Fibroblast of the aortic adventitia (primary cell): ENCODE results near the gene MMP24. TPM values are rescaled to one million over a fixed set of nuclear protein-coding genes. Genes with fewer than 3 reads are reported as not detected.

Source experiments
- DNase-seq: peaks from one replicate; pipeline ENCODE4 v3.0.0-alpha.2; 2010; ENCODE audit warnings: low read depth
- H3K4me3 ChIP-seq: 2 replicates; pipeline ENCODE4 v1.5.1; 2011; ENCODE audit warnings: low read depth, mild to moderate bottlenecking, control low read depth, low read length, moderate library complexity
- total RNA-seq: library from RNA; depleted of rRNA; stranded (reverse); fragments of >200 nt; gene quantifications from 2 replicates; pipeline ENCODE4 v1.2.3, GENCODE V29; 2012; ENCODE audit warnings: low replicate concordance
- TF ChIP-seq, protein P1 (sequence below): IDR thresholded peaks from 2 replicates; pipeline ENCODE4 v1.5.1; 2011; ENCODE audit warnings: mild to moderate bottlenecking, low read length, control low read depth, inconsistent platforms; ENCODE audit not compliant: insufficient read depth

The MMP24 gene
- total RNA-seq, 1 donor: 0.81 TPM

DNA sequence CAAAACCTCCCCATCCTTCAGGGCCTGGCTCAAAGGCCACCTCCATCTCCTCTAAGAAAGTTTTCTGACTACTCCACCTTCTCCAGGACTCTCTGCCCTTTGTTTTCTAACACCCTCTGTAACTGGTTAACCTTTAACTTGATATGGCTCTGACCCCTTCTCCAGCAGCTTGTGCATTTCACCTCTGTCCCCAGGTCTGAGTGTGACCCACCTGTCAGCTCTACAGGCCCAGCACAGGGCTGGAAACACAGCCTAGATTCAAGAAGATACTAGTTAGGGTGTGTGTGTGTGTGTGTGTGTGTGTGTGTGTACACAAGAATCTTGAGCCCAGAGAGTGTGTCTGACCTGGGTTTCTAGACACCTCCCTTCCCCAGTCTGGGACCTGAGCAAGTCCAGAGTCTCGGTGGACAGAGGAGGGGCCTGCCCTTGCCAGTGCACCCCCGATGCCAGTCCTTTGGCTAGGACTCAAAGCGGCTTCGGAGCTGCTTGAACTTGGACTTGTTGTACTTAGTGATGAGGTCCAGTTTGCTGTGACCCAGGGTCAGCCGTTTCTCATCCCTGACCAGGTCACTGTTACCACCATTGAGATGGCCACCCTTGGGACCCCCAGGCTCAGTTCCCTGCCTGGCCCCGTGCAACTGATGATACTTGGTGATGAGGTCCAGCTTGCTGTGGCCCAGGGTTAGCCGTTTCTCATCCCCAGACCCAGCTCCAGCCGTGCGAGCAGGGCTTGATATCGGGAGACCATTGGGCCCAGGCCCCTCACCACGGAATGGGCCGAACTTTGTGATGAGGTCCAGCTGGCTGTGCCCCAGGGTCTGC is 59.8 kb downstream of the MMP24 start:
- DNase-seq: no peak
- no peak overlapping the region for H3K4me3 ChIP-seq
- TF ChIP-seq, protein P1, sequence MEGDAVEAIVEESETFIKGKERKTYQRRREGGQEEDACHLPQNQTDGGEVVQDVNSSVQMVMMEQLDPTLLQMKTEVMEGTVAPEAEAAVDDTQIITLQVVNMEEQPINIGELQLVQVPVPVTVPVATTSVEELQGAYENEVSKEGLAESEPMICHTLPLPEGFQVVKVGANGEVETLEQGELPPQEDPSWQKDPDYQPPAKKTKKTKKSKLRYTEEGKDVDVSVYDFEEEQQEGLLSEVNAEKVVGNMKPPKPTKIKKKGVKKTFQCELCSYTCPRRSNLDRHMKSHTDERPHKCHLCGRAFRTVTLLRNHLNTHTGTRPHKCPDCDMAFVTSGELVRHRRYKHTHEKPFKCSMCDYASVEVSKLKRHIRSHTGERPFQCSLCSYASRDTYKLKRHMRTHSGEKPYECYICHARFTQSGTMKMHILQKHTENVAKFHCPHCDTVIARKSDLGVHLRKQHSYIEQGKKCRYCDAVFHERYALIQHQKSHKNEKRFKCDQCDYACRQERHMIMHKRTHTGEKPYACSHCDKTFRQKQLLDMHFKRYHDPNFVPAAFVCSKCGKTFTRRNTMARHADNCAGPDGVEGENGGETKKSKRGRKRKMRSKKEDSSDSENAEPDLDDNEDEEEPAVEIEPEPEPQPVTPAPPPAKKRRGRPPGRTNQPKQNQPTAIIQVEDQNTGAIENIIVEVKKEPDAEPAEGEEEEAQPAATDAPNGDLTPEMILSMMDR: no peak

GRCh38 chr20:35286899-35287508 is 60.5 kb downstream of the MMP24 start:
- TF ChIP-seq, protein P1: no peak
- no peak for DNase-seq
- no peak overlapping the region for H3K4me3 ChIP-seq

GRCh38 chr20:35287509-35288324 is 61.2 kb downstream of the MMP24 start:
- H3K4me3 ChIP-seq: no peak overlapping the region
- DNase-seq: no peak
- TF ChIP-seq, protein P1: no peak

- TF ChIP-seq, protein P1: no peak
- no peak overlapping the region for H3K4me3 ChIP-seq
- DNase-seq: no peak
Observed at GRCh38 chr20:35288325-35289060, 62.0 kb downstream of the MMP24 start.

GRCh38 chr20:35290186-35290886 is 63.8 kb downstream of the MMP24 start:
- DNase-seq: no peak
- TF ChIP-seq, protein P1: no peak
- H3K4me3 ChIP-seq: no peak overlapping the region
